Mononuclear cell (primary cell): ENCODE measurements around the gene KCNK3. TPM values are rescaled to one million over a fixed set of nuclear protein-coding genes. Genes with fewer than 3 reads are reported as not detected.
"Not testable (repeated sequence)": the region's sequence is repeated elsewhere in the genome, so short reads cannot be mapped to it uniquely, and the experiment has no call there.

Experiments used
- H3K27me3 ChIP-seq: 2 replicates; pipeline ENCODE4 v1.6.0; 2011; ENCODE audit warnings: low read length, control low read depth; ENCODE audit not compliant: insufficient read depth
- H3K4me1 ChIP-seq: 2 replicates; pipeline ENCODE4 v1.5.1; 2011; ENCODE audit warnings: mild to moderate bottlenecking, low read length, control low read depth; ENCODE audit not compliant: insufficient read depth
- H3K4me3 ChIP-seq: 2 replicates; pipeline ENCODE4 v1.5.1; 2011; ENCODE audit warnings: mild to moderate bottlenecking, low read length, moderate library complexity
- H3K9me3 ChIP-seq: 2 replicates; pipeline ENCODE4 v1.5.1; 2011; ENCODE audit warnings: low read depth, mild to moderate bottlenecking, control low read depth, low read length
- total RNA-seq: library from RNA; depleted of rRNA; stranded (reverse); fragments of >200 nt; gene quantifications from one replicate; pipeline ENCODE4 v1.2.3, GENCODE V29; 2012

Gene KCNK3
- total RNA-seq, 1 donor: 0.21 TPM

DNA sequence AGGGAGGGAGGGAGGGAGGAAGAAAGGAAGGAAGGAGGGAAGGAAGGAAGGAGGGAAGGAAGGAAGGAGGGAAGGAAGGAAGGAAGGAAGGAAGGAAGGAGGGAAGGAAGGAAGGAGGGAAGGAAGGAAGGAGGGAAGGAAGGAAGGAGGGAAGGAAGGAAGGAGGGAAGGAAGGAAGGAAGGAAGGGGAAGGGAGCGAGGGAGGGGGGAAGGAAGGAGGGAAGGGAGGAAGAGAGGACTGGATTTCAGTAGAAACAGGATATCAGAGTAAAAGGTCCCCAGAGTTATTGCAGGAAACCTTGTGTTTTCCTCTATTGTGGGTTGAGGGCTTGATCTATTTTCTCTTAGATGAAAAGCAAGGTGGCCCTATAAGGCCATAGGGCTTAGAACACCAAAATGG, 37.4 kb upstream of the KCNK3 start:
- H3K4me3 ChIP-seq, H3K4me1 ChIP-seq, H3K27me3 ChIP-seq, H3K9me3 ChIP-seq: not testable (repeated sequence)

DNA sequence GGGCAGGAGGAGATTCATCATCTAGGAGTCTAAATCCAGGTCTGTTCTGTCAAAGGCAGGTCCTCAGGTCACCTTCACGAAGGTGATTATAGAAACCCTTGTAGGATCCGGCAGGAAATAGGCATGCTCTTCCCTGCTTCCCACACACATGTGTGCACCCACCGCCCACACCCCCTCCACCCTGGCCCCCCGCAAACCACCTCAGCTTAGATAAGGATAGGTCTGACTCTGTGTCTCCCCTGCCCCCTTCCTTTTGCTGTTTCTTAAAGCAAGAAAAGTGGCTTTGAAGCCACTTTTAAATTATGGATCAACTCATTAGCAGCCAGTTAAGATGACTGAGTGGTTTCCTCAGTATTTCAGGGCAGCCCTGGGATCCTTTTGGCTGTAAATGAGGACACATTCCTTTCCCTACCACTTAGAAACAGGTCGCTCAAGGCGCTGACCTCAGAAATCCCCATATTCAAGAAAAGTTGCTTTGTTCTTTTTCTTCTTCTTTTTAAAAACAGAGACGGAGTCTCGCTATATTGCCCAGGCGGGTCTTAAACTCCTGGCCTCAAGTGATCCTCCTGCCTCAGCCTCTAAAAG, 36.8 kb upstream of the KCNK3 start:
- H3K4me1 ChIP-seq: no peaks in the 10 kb centered on the region
- peaks cover 9% of the 10 kb centered on the region for H3K9me3 ChIP-seq
- H3K4me3 ChIP-seq: no peak overlapping the region
- H3K27me3 ChIP-seq: no peaks in the 10 kb centered on the region

DNA sequence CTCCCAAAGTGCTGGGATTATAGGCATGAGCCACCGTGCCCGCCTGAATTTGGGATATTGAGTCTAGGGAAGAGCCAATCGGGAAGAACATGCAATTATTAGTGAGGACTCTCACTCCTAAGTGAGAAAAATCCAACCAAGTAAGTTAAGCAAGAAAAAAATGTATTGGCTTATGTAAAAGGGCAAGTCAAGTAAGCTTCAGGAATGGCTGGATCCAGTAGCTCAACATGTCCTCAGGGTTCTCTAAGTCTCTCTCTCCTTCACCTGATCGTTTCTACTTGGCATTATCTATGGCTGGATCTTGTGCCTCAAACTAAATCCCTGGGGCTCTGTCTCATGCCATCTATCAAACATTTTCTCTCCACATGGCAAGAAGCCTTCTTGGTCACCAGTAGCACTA, 35.3 kb upstream of the KCNK3 start:
- H3K4me1 ChIP-seq: no peaks in the 10 kb centered on the region
- peaks cover 9% of the 10 kb centered on the region for H3K9me3 ChIP-seq
- no peak overlapping the region for H3K4me3 ChIP-seq
- no peaks in the 10 kb centered on the region for H3K27me3 ChIP-seq

DNA sequence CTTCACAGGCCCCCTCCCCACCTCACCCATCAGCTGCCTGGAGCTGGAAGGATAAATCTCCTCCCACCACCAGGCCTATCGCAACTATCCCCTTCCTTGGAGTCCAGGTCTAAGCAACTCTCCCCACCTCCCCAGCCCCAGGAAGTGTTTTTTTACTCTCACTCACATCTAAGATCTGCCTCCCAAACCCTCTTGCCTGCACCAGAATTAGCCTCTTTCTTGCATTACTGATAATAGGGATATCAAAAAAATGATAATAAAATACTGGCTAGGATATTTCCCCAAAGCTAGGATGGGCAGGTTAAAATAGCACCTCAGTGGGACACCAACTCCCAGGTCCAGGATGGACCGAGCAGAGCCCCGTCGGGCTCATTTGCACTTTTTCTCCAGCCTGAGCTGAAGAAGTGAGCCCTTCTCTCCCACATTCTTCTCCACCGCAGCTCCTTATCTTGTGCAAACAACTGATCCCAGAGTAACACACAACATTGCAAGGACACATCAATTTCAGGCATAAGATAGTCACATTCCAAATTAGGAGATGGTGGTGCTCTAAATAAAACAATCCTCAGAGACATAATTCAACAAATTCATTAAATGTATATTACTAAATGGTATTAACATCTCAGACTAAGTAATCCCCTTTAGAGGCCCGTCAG, 33.7 kb upstream of the KCNK3 start:
- H3K4me3 ChIP-seq: no peak overlapping the region
- no peaks in the 10 kb centered on the region for H3K27me3 ChIP-seq
- no peaks in the 10 kb centered on the region for H3K4me1 ChIP-seq
- peaks cover 9% of the 10 kb centered on the region for H3K9me3 ChIP-seq

DNA sequence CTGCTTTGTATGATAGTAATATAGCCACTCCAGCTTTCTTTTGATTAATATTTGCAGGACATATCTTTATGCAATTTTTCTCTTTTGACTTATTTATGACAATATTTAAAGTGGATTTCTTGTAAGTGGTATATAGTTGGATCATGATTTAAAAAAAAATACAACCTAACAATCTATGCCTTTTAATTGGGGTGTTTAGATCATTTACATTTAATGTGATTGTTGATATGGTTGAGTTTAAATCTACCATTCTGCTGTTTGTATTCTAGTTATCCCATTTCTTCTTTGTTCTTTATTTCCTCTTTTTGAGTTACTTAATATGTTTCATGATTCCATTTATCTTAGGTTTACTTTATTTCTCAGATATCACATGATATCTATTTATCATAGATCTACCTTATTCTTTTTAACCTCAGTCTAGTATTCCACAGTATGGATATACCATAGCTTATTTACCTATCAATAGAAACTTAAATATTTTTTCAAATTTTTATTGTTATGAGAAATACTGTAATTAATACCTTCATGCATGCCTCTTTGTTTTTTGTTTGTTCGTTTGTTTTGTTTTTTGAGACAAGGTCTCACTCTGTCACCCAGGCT, 32.1 kb upstream of the KCNK3 start:
- peaks cover 9% of the 10 kb centered on the region for H3K9me3 ChIP-seq
- H3K4me3 ChIP-seq: no peak overlapping the region
- no peaks in the 10 kb centered on the region for H3K27me3 ChIP-seq
- no peaks in the 10 kb centered on the region for H3K4me1 ChIP-seq

DNA sequence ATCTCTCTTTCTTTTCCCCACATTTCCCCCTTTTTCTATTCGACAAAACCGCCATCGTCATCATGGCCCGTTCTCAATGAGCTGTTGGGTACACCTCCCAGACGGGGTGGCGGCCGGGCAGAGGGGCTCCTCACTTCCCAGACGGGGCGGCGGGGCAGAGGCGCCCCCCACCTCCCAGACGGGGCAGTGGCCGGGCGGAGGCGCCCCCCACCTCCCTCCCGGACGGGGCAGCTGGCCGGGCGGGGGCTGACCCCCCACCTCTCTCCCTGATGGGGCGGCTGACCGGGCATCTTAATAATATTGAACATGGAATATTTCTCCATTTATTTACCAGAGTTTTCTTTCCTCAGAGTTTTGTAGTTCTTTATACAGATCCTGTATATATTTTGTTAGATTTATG, 27.2 kb upstream of the KCNK3 start:
- H3K27me3 ChIP-seq, H3K4me1 ChIP-seq, H3K9me3 ChIP-seq, H3K4me3 ChIP-seq: not testable (repeated sequence)

DNA sequence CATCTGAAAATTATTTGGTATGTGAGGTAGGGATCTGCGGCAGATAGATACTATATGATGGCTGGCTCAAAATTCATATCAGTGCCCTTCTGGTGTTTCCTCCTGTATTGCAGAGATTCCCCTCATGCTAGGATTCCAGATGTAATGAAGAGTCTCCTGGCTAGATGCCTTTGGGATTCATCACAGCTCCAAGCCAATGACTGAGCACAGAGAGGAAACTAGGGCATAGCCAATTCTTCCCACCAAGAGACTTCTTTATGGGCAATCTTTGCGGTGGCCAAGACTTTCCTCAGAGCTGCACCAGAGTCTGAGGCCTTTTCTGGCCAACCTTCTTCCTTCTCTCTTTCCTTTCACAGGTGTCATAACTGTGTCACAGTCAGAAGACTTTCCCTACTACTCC, 25.9 kb upstream of the KCNK3 start:
- Histone ChIP-seq H3K4me1 (no peaks in the 10 kb centered on the region), H3K9me3 (no peaks in the 10 kb centered on the region), H3K27me3 (peaks cover 3% of the 10 kb centered on the region)

DNA sequence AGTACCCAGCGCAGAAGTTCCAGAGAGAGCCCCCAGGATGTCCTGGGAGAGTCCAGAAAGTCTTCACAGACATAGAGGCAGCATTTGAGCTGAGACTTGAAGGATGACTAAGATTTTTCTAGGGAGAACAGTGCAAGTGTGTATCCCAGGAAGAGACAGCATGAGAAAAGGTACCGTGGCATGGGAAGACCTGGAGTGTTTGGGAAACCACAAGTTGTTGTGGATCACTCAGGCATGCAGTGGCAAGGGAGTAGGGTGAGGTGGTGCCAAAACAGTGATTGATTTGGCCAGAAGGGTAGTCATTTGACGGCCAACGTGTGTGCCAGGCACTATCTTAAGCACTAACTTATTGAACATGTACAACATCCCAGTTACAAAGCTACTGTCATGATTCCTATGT, 24.5 kb upstream of the KCNK3 start:
- H3K9me3 ChIP-seq: no peaks in the 10 kb centered on the region
- H3K4me1 ChIP-seq: no peaks in the 10 kb centered on the region
- peaks cover 3% of the 10 kb centered on the region for H3K27me3 ChIP-seq
- H3K4me3 ChIP-seq: no peak overlapping the region

More for the DNA sequence above, 25.9 kb upstream of the KCNK3 start:
- no peak overlapping the region for H3K4me3 ChIP-seq

DNA sequence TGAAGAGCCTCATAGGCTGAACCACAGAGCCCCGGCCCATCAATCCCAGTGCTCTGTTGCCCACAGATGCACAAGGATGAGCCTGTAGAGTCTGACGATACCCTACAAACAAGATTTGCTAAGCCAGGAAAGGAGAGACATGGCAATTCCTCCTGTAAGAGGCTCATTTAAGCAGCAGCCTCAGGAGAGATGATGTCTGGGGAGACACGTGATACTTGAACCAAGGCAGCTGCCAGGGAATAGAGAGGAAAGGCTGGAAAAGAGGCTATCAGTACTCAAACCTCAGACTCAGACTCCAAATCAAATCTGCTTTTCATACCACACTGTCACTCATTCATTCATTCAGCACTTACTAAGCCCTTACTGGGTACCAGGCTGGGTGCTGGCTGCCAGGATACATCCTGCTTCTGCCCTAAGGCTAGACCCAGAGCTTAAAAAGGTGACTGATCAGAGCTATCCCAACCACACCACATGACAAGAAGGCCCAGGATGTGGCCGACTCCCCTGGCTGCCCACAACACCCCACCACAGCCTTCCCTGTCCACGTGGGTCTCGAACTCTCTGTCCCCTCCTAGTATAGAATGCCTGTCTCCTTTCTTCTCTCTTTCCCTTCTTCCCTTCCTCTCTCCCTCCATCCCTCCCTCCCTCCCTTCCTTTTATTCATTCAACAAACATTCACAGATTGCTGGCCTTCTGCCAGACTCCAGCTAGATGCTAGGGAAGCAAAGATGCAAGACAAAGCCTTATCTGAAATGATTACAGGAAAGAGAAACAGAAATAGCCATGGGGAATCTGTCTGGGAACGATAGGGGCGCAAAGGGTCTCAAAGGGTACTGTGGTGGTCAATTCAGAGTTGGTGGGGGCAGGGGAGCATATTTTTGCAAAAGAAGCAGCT, 23.4 kb upstream of the KCNK3 start:
- H3K9me3 ChIP-seq: no peaks in the 10 kb centered on the region

DNA sequence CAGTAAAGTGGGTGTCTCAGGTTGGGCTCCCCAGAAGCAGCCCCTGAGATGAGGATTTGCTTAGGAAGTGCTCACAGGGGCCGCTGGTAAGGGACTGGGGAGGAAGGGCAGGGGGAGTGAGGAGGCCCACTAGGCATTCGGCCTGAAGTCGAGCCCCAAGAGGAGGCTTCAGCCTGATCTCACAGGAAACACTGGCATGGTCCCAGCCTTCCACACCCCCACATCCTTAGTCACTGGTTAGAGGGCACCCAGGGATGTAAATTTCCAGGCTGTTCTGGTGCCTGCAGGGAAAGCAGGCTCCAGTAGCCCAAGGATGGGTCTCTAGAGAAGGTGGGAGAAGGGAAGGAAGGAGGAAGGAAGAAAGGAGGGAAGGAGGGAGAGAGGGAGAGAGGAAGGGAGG, 22.4 kb upstream of the KCNK3 start:
- Histone ChIP-seq H3K4me3 (no peak overlapping the region), H3K4me1 (no peaks in the 10 kb centered on the region), H3K9me3 (no peaks in the 10 kb centered on the region), H3K27me3 (peaks cover 3% of the 10 kb centered on the region)

More for the DNA sequence above, 23.4 kb upstream of the KCNK3 start:
- Histone ChIP-seq H3K27me3 (peaks cover 3% of the 10 kb centered on the region), H3K4me1 (no peaks in the 10 kb centered on the region), H3K4me3 (no peak overlapping the region)

DNA sequence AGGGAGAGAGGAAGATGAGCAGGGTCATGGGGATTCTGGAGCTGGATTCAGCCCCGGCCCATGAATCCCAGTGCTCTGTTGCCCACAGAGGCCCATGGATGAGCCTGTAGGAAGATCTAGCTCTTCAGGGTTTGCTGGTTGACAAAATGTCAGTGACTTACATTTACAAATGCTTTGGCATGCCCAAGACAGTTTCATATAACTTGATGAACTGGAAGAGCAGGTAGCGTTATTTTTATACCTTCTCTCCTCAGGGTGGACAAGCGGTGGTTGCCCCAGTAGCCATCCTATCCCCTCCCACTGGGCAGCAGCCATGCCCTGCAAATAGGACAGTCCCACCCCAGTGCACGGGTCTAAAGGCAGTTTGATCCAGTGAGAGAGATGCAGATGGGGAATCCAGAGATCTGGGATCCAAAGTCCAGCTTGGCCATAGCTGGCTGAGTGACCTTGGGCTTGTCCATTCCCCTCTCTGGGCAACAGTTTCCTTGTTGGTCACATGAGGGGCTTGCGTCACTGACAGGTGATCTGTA, 21.5 kb upstream of the KCNK3 start:
- Histone ChIP-seq H3K27me3 (peaks cover 3% of the 10 kb centered on the region), H3K4me3 (no peak overlapping the region), H3K4me1 (no peaks in the 10 kb centered on the region), H3K9me3 (no peaks in the 10 kb centered on the region)

DNA sequence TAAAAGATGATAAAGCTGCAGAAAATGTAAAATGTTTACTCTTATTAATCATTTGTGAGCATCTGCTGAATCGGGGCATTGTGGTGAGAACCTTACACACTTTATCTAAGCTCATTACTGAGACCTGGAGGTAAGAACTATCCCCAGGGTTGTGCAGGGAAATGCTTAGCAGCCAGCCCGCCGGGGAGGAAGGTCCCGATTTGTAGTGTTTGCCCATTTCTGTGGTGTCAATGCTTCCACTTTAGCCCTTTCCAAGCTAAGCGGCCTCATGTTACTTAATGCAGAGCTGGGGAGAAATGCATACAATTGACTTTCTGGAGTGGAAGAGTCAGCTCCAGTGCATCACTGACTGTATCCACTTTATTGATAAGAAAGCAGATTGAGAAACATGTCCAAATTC, 20.8 kb upstream of the KCNK3 start:
- Histone ChIP-seq H3K9me3 (no peaks in the 10 kb centered on the region), H3K4me1 (no peaks in the 10 kb centered on the region), H3K27me3 (peaks cover 3% of the 10 kb centered on the region), H3K4me3 (no peak overlapping the region)

DNA sequence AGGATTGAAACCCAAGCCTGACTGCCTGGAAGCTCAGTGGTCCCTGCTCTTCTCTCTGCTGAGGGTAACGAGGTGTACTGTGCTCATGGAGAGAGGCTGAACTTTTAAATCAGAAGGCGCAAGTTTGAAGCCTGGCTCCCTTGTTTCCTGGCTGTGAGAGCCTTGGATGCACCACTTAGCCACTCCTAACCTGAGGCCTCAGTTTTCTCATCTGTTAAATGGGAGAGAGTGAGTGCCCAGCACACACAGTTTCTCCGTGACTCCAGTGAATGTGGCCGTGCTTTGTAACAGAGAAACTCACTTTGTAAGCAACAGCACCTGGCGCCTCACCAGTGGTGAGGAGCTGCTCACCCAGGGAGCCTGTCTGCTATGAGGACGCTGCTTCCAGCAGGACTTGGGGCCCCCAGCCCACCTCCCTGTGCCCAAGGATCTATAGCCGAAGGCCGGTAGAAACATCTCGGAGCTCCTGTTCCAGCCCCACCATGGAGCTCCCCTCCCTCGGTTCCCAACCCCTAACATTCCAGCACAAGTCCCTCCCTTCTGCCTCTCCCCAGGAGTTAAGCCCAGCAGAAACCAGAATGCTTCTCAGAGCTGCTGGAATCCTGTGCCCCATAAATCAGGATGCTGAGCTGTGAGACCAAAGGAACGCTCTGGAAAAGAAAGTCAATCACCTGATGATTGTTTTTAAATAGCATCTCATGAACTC, 20.3 kb upstream of the KCNK3 start:
- Histone ChIP-seq H3K27me3 (peaks cover 3% of the 10 kb centered on the region), H3K4me1 (no peaks in the 10 kb centered on the region), H3K9me3 (no peaks in the 10 kb centered on the region), H3K4me3 (no peak overlapping the region)

DNA sequence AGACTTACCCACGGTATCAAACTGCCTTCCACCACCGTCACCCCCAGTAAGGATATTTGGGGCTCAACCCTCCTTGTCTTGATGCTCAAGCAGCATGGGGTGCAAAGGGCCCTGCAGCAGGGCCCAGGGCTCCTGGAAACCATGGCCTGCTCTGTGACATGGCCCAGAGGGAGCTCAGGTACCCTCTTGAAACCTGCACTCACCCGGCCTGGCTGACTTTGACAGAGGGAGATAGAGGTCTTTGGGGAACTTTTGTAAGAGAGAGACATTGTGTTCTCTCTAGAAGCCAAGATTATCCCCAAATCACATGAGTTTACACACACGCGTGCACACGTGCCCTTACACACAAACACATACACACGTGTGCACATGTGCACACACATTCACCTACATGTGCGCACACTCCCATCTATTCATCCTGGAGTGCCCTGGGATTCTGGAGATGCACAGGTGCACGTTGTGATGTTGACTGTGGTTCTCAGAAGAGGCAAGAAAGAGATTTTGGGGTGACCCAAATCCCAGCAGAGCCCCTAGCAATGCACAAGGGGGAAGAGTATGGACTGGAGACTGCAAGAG, 19.6 kb upstream of the KCNK3 start:
- H3K4me1 ChIP-seq: no peaks in the 10 kb centered on the region
- H3K27me3 ChIP-seq: no peaks in the 10 kb centered on the region
- H3K9me3 ChIP-seq: no peaks in the 10 kb centered on the region
- no peak overlapping the region for H3K4me3 ChIP-seq
